ENCODE measurements around the gene GOLGA6A.
"Not testable (repeated sequence)": the region's sequence is repeated elsewhere in the genome, so short reads cannot be mapped to it uniquely, and the experiment has no call there.

DNA sequence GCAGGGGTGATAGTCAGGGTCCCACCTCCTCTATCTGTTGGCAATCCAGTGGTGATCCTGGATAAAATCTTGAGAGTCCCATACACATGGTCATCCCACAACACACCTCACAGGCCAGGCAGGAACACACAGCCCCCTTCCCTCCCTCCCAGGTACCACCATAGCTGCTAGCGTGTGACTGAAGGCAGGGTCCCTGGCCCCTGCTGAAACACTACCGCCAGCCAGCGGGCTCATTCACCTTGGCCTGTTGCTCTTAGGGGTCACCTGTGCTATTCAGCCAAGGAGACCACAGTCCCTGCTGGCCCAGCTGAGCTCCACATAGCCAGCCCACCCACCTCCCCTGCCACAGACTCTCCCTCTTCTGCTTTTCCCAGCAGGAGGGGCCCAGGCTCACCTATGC is 18.2 kb downstream of the GOLGA6A start:
- TF ChIP-seq, protein P1, sequence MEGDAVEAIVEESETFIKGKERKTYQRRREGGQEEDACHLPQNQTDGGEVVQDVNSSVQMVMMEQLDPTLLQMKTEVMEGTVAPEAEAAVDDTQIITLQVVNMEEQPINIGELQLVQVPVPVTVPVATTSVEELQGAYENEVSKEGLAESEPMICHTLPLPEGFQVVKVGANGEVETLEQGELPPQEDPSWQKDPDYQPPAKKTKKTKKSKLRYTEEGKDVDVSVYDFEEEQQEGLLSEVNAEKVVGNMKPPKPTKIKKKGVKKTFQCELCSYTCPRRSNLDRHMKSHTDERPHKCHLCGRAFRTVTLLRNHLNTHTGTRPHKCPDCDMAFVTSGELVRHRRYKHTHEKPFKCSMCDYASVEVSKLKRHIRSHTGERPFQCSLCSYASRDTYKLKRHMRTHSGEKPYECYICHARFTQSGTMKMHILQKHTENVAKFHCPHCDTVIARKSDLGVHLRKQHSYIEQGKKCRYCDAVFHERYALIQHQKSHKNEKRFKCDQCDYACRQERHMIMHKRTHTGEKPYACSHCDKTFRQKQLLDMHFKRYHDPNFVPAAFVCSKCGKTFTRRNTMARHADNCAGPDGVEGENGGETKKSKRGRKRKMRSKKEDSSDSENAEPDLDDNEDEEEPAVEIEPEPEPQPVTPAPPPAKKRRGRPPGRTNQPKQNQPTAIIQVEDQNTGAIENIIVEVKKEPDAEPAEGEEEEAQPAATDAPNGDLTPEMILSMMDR (conservative IDR thresholded peaks at IDR 0.05; ENCODE audit: low read length): not testable (repeated sequence)
- not testable (repeated sequence) for TF ChIP-seq EZH2phosphoT487 (IDR thresholded peaks at IDR 0.05; ENCODE audit: borderline replicate concordance, low read depth, low read length)

All from OCI-LY7 (cell line).